RWPE2 (cell line): ENCODE data around the gene TNP2.

Experiments
- ATAC-seq: fragments of 200-7000 bp; cut with Tn5 transposase; 3 replicates; pipeline ENCODE4 v1.9.1; 2021; ENCODE audit warnings: low read depth
- DNase-seq: peaks from one replicate; pipeline ENCODE4 v3.0.0-alpha.2; 2020; ENCODE audit warnings: low spot score
- H3K27ac ChIP-seq: fragments of 450-650 bp; 2 replicates; pipeline ENCODE4 v1.5.1; 2017; ENCODE audit warnings: mild to moderate bottlenecking; ENCODE audit not compliant: poor library complexity, severe bottlenecking
- H3K27me3 ChIP-seq: fragments of 250-450 bp; sonication (Bioruptor Pico); 2 replicates; pipeline ENCODE4 v1.5.1; 2021; ENCODE audit warnings: mild to moderate bottlenecking, moderate library complexity; ENCODE audit not compliant: insufficient read depth, poor library complexity, severe bottlenecking
- H3K36me3 ChIP-seq: fragments of 250-450 bp; sonication (Bioruptor Pico); 2 replicates; pipeline ENCODE4 v1.5.1; 2020; ENCODE audit warnings: low read depth, mild to moderate bottlenecking, moderate library complexity
- H3K4me1 ChIP-seq: fragments of 250-450 bp; sonication (Bioruptor Pico); 2 replicates; pipeline ENCODE4 v1.5.1; 2021; ENCODE audit warnings: mild to moderate bottlenecking, moderate library complexity; ENCODE audit not compliant: insufficient read depth, poor library complexity, severe bottlenecking
- H3K4me3 ChIP-seq: fragments of 250-450 bp; sonication (Bioruptor Pico); 2 replicates; pipeline ENCODE4 v1.5.1; 2021; ENCODE audit warnings: mild to moderate bottlenecking, moderate library complexity; ENCODE audit not compliant: severe bottlenecking
- H3K9me3 ChIP-seq: fragments of 250-450 bp; sonication (Bioruptor Pico); 2 replicates; pipeline ENCODE4 v1.5.1; 2021; ENCODE audit warnings: mild to moderate bottlenecking, moderate library complexity; ENCODE audit not compliant: severe bottlenecking
- CTCF ChIP-seq: fragments of 450-650 bp; IDR thresholded peaks from one replicate; pipeline ENCODE4 v1.5.1; 2017; ENCODE audit warnings: mild to moderate bottlenecking, moderate library complexity; ENCODE audit not compliant: poor library complexity, severe bottlenecking

TNP2 gene

GRCh38 chr16:11231367-11231970 lies 37.7 kb downstream of the TNP2 start:
- TF ChIP-seq CTCF: no peak
- H3K36me3 ChIP-seq: no peaks in the 10 kb centered on the region
- no peak overlapping the region for H3K27ac ChIP-seq
- no peaks in the 10 kb centered on the region for H3K27me3 ChIP-seq
- ATAC-seq (no peak), DNase-seq (no peak)
- H3K4me1 ChIP-seq: no peaks in the 10 kb centered on the region
- H3K9me3 ChIP-seq: no peaks in the 10 kb centered on the region
- H3K4me3 ChIP-seq: no peak overlapping the region

GRCh38 chr16:11229906-11230305 lies 39.2 kb downstream of the TNP2 start:
- no peak for TF ChIP-seq CTCF
- no peaks in the 10 kb centered on the region for H3K27me3 ChIP-seq
- H3K4me3 ChIP-seq: no peak overlapping the region
- no peaks in the 10 kb centered on the region for H3K9me3 ChIP-seq
- ATAC-seq: 0 out of 3 replicates have a peak, but pooled peaks have one; percentile 21
- H3K36me3 ChIP-seq: no peaks in the 10 kb centered on the region
- no peak overlapping the region for H3K27ac ChIP-seq
- H3K4me1 ChIP-seq: no peaks in the 10 kb centered on the region
- DNase-seq: no peak

GRCh38 chr16:11229432-11229831 lies 39.7 kb downstream of the TNP2 start:
- no peaks in the 10 kb centered on the region for H3K27me3 ChIP-seq
- H3K27ac ChIP-seq: no peak overlapping the region
- H3K36me3 ChIP-seq: no peaks in the 10 kb centered on the region
- no peaks in the 10 kb centered on the region for H3K9me3 ChIP-seq
- DNase-seq (no peak), ATAC-seq (no peak)
- no peaks in the 10 kb centered on the region for H3K4me1 ChIP-seq
- no peak for TF ChIP-seq CTCF
- no peak overlapping the region for H3K4me3 ChIP-seq

DNA sequence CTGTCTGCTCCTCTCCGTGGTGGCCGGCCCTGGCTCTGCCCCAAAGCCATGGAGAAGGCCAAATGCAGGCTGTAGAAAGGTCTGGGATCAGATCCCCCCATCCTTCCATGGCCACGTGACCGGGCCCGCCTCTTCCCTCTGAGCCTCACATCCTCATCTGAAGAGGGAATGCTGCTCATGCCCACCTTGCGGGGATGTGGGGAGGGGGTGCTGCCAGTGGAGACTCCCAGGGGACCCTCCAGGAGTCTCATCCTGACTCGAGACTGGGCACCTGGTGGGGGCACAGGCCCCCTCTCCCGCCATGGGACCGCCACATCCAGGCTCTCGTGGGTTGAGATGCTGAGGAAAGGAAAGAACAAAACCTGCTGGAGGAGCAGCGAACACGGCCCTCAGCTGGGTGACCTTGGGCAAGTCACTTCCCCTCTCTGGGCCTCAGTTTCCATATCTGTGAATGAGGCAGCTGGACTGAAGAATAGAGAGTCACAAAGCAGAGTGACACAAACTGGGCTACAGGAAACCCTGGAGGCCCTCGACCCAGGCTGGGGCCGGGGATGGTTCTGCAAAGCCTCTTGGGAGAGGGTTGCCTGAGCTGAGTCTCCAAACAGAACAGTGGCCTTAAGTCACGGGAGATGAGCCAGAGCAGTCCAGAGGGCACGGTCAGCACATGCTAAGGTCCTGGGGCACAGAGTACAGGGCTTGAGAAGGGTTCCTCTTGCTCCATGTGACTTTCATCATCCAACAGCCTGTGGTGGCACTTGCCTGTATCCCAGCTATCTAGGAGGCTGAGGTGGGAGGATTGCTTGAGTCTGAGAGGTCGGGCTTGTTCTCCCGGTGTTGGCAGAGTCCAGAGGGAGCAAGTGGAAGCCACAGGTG lies 43.2 kb downstream of the TNP2 start:
- Histone ChIP-seq H3K27me3 (no peaks in the 10 kb centered on the region), H3K9me3 (no peaks in the 10 kb centered on the region), H3K4me1 (no peaks in the 10 kb centered on the region), H3K4me3 (no peak overlapping the region), H3K36me3 (no peaks in the 10 kb centered on the region), H3K27ac (no peak overlapping the region)
- ATAC-seq (no peak), DNase-seq (no peak)
- TF ChIP-seq CTCF: no peak
